Measurements from ENCODE around the gene CCL25.

GRCh38 chr19:8096071-8096470 is 43.5 kb downstream of the CCL25 start:
- TF ChIP-seq POLR2A (IDR thresholded peaks at IDR 0.05; ENCODE audit: low read length) (no peak), GATA1 (IDR thresholded peaks at IDR 0.05; ENCODE audit: low read depth, low read length) (no peak)

Measured in erythroblast (primary cell).